Adipocyte (in vitro differentiated cells): ENCODE measurements around the gene ACBD6.
"Not testable (repeated sequence)": the region's sequence is repeated elsewhere in the genome, so short reads cannot be mapped to it uniquely, and the experiment has no call there.

Experiments
- DNase-seq: peaks from one replicate; pipeline ENCODE4 v3.0.0-alpha.2; 2015; ENCODE audit warnings: low read depth
- H3K27me3 ChIP-seq: replicated peaks from 2 replicates; pipeline ENCODE4 v1.7.0; 2013; ENCODE audit warnings: mild to moderate bottlenecking, low read length, moderate library complexity; ENCODE audit not compliant: control insufficient read depth, insufficient read depth
- H3K36me3 ChIP-seq: 2 replicates; pipeline ENCODE4 v1.7.0; 2013; ENCODE audit warnings: low read length, mild to moderate bottlenecking, moderate library complexity; ENCODE audit not compliant: control insufficient read depth, insufficient read depth, severe bottlenecking
- H3K4me1 ChIP-seq: 2 replicates; pipeline ENCODE4 v1.7.0; 2013; ENCODE audit warnings: mild to moderate bottlenecking, low read length, moderate library complexity; ENCODE audit not compliant: control insufficient read depth, insufficient read depth
- H3K4me3 ChIP-seq: 2 replicates; pipeline ENCODE4 v1.7.0; 2013; ENCODE audit warnings: mild to moderate bottlenecking, low read length, moderate library complexity
- H3K9ac ChIP-seq: 2 replicates; pipeline ENCODE4 v1.7.0; 2013; ENCODE audit warnings: mild to moderate bottlenecking, low read length, moderate library complexity
- H3K9me3 ChIP-seq: 2 replicates; pipeline ENCODE4 v1.7.0; 2013; ENCODE audit warnings: mild to moderate bottlenecking, low read length, moderate library complexity; ENCODE audit not compliant: control insufficient read depth

Gene ACBD6

GRCh38 chr1:180482425-180483275 lies 19.7 kb downstream of the ACBD6 start:
- Histone ChIP-seq H3K36me3 (peaks cover 28% of the 10 kb centered on the region), H3K9me3 (no peaks in the 10 kb centered on the region), H3K9ac (no peak overlapping the region), H3K27me3 (no peaks in the 10 kb centered on the region), H3K4me3 (no peak overlapping the region), H3K4me1 (no peaks in the 10 kb centered on the region)
- peak; percentile 89 for DNase-seq

GRCh38 chr1:180470031-180470430 lies 32.3 kb downstream of the ACBD6 start:
- Histone ChIP-seq H3K36me3 (no peaks in the 10 kb centered on the region), H3K4me3 (no peak overlapping the region), H3K27me3 (no peaks in the 10 kb centered on the region), H3K9me3 (no peaks in the 10 kb centered on the region), H3K9ac (no peak overlapping the region), H3K4me1 (no peaks in the 10 kb centered on the region)
- no peak for DNase-seq

GRCh38 chr1:180468311-180468710 lies 34.1 kb downstream of the ACBD6 start:
- H3K4me3 ChIP-seq = no peak overlapping the region
- H3K9ac ChIP-seq = no peak overlapping the region
- no peak for DNase-seq
- H3K36me3 ChIP-seq = no peaks in the 10 kb centered on the region
- H3K9me3 ChIP-seq = peaks cover 2% of the 10 kb centered on the region
- H3K4me1 ChIP-seq = no peaks in the 10 kb centered on the region
- H3K27me3 ChIP-seq = no peaks in the 10 kb centered on the region

GRCh38 chr1:180462102-180462501 lies 40.3 kb downstream of the ACBD6 start:
- no peak overlapping the region for H3K9ac ChIP-seq
- H3K27me3 ChIP-seq = no peaks in the 10 kb centered on the region
- no peak for DNase-seq
- H3K4me1 ChIP-seq = no peaks in the 10 kb centered on the region
- no peak overlapping the region for H3K4me3 ChIP-seq
- peaks cover 3% of the 10 kb centered on the region for H3K36me3 ChIP-seq
- H3K9me3 ChIP-seq = peaks cover 25% of the 10 kb centered on the region

- H3K4me1 ChIP-seq, H3K9ac ChIP-seq, DNase-seq, H3K27me3 ChIP-seq, H3K36me3 ChIP-seq, H3K4me3 ChIP-seq: not testable (repeated sequence)
- peaks cover 25% of the 10 kb centered on the region for H3K9me3 ChIP-seq
These were observed 40.7 kb downstream of the ACBD6 start for GRCh38 chr1:180461682-180462081.

- Histone ChIP-seq H3K36me3 (peaks cover 3% of the 10 kb centered on the region), H3K4me1 (no peaks in the 10 kb centered on the region), H3K9me3 (peaks cover 25% of the 10 kb centered on the region), H3K27me3 (no peaks in the 10 kb centered on the region), H3K4me3 (no peak overlapping the region), H3K9ac (no peak overlapping the region)
- no peak for DNase-seq
These were observed 43.6 kb downstream of the ACBD6 start for GRCh38 chr1:180458807-180459206.

GRCh38 chr1:180456191-180456590 lies 46.2 kb downstream of the ACBD6 start:
- Histone ChIP-seq H3K9ac (no peak overlapping the region), H3K4me3 (no peak overlapping the region), H3K27me3 (no peaks in the 10 kb centered on the region), H3K36me3 (no peaks in the 10 kb centered on the region), H3K9me3 (peaks cover 8% of the 10 kb centered on the region), H3K4me1 (no peaks in the 10 kb centered on the region)
- DNase-seq = no peak

- H3K4me3 ChIP-seq = no peak overlapping the region
These were observed 50.9 kb downstream of the ACBD6 start for GRCh38 chr1:180451504-180451903.

GRCh38 chr1:180444522-180444921 lies 57.9 kb downstream of the ACBD6 start:
- Histone ChIP-seq H3K9ac (no peak overlapping the region), H3K27me3 (no peaks in the 10 kb centered on the region), H3K36me3 (no peaks in the 10 kb centered on the region), H3K9me3 (no peaks in the 10 kb centered on the region), H3K4me3 (no peak overlapping the region), H3K4me1 (peaks cover 5% of the 10 kb centered on the region)
- no peak for DNase-seq

More at GRCh38 chr1:180451504-180451903, 50.9 kb downstream of the ACBD6 start:
- DNase-seq = no peak
- Histone ChIP-seq H3K9ac (no peak overlapping the region), H3K9me3 (peaks cover 7% of the 10 kb centered on the region), H3K4me1 (no peaks in the 10 kb centered on the region), H3K36me3 (no peaks in the 10 kb centered on the region), H3K27me3 (no peaks in the 10 kb centered on the region)

- Histone ChIP-seq H3K36me3 (no peaks in the 10 kb centered on the region), H3K4me3 (no peak overlapping the region), H3K9me3 (no peaks in the 10 kb centered on the region), H3K27me3 (no peaks in the 10 kb centered on the region), H3K4me1 (peaks cover 5% of the 10 kb centered on the region), H3K9ac (no peak overlapping the region)
- no peak for DNase-seq
These were observed 62.0 kb downstream of the ACBD6 start for GRCh38 chr1:180440335-180440734.

- Histone ChIP-seq H3K4me3 (no peak overlapping the region), H3K36me3 (no peaks in the 10 kb centered on the region), H3K9ac (no peak overlapping the region), H3K9me3 (no peaks in the 10 kb centered on the region), H3K4me1 (peaks cover 10% of the 10 kb centered on the region), H3K27me3 (no peaks in the 10 kb centered on the region)
- DNase-seq = no peak
These were observed 66.8 kb downstream of the ACBD6 start for GRCh38 chr1:180435566-180435965.

GRCh38 chr1:180433873-180434272 lies 68.5 kb downstream of the ACBD6 start:
- peaks cover 3% of the 10 kb centered on the region for H3K36me3 ChIP-seq
- peaks cover 10% of the 10 kb centered on the region for H3K4me1 ChIP-seq
- H3K9me3 ChIP-seq = no peaks in the 10 kb centered on the region
- no peaks in the 10 kb centered on the region for H3K27me3 ChIP-seq
- no peak overlapping the region for H3K9ac ChIP-seq
- no peak for DNase-seq
- no peak overlapping the region for H3K4me3 ChIP-seq
